ENCODE results near the gene CRYL1.

Gene CRYL1

GRCh38 chr13:20369886-20370361 is 155.7 kb downstream of the CRYL1 start:
- DNase-seq (ENCODE audit: low spot score), result no peak

- no peak for DNase-seq (ENCODE audit: low spot score)
Measured at GRCh38 chr13:20366056-20366455, 159.6 kb downstream of the CRYL1 start.

- no peak for DNase-seq (ENCODE audit: low spot score)
Measured at GRCh38 chr13:20363603-20364002, 162.1 kb downstream of the CRYL1 start.

GRCh38 chr13:20363172-20363571 is 162.5 kb downstream of the CRYL1 start:
- DNase-seq (ENCODE audit: low spot score), result no peak

- no peak for DNase-seq (ENCODE audit: low spot score)
Measured at GRCh38 chr13:20362484-20363041, 163.1 kb downstream of the CRYL1 start.

- no peak for DNase-seq (ENCODE audit: low spot score)
Measured at GRCh38 chr13:20360835-20361412, 164.7 kb downstream of the CRYL1 start.

- DNase-seq (ENCODE audit: low spot score), result no peak
Measured at GRCh38 chr13:20360041-20360491, 165.6 kb downstream of the CRYL1 start.

- peak; percentile 71 for DNase-seq (ENCODE audit: low spot score)
Measured at GRCh38 chr13:20359335-20359734, 166.3 kb downstream of the CRYL1 start.

- DNase-seq (ENCODE audit: low spot score), result no peak
Measured at GRCh38 chr13:20358022-20358421, 167.6 kb downstream of the CRYL1 start.

GRCh38 chr13:20356444-20356843 is 169.2 kb downstream of the CRYL1 start:
- DNase-seq (ENCODE audit: low spot score), result no peak

- no peak for DNase-seq (ENCODE audit: low spot score)
Measured at GRCh38 chr13:20354722-20355121, 170.9 kb downstream of the CRYL1 start.

GRCh38 chr13:20353973-20354372 is 171.7 kb downstream of the CRYL1 start:
- no peak for DNase-seq (ENCODE audit: low spot score)
